Stimulated activated CD4-positive, alpha-beta T cell treated with anti-CD3 and anti-CD28 coated beads, Interleukin-2, amount 100 ng/mL, for 48 hours (primary cell): ENCODE results near the gene ORAI3.

Experiments used
- DNase-seq, 2 donors: peaks; one replicate each; pipeline ENCODE4 v3.0.0-alpha.2; 2020

Gene ORAI3

DNA sequence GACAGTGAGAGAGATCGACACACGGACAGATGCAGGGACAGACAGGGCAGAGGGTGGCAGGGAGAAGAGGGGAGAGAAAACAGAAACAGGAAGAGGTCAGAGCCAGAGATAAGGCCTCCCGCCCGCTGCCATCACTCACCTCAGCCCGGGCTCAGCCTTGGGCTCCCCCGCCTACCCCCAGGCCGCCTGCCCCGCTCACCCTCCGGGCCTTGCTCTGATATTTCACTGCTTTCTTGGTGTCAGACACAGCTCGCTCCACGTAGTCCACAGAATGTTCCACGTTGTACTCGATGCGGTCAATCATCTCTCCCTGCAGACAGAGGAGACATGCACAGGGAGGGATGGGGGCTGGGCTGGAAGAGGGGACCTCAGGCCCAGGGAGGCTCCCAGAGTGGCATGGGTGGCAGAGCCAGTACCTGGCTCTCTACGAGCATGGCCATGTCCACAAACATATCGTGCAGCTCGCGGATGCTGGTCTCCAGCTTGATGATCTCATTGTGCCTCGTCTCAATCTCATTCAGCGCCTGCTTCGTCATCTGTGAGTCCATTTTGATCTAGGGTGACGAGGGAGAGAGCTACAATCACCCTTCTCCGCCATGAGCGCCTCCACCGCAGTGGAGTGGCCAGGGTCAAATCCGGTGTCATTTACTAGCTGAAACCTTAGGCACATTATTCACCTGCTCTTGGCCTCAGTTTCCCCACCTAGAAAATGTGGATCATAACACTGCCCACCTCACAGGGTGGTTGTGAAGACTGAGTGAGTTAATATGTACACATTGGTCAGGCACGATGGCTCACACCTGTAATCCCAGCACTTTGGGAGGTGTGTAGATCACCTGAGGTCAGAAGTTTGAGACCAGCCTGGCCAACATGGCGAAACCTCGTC is 44.3 kb downstream of the ORAI3 start:
- no peak for DNase-seq

DNA sequence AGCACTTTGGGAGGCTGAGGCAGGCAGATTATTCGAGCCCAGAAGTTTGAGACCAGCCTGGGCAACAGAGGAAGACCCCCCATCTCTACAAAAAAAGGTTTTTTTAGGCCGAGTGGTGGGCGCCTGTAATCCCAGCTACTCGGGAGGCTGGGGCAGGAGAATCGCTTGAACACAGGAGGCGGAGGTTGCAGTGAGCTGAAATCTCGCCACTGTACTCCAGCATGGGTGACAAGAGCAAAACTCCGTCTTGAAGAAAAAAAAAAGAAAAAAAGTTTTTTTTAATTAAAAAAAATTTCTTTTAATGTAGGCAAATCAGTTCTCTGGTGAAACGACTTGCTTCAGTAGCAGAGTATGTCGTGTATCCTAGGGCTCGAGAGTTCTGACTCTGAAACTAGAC is 47.1 kb downstream of the ORAI3 start:
- DNase-seq, result no peak

DNA sequence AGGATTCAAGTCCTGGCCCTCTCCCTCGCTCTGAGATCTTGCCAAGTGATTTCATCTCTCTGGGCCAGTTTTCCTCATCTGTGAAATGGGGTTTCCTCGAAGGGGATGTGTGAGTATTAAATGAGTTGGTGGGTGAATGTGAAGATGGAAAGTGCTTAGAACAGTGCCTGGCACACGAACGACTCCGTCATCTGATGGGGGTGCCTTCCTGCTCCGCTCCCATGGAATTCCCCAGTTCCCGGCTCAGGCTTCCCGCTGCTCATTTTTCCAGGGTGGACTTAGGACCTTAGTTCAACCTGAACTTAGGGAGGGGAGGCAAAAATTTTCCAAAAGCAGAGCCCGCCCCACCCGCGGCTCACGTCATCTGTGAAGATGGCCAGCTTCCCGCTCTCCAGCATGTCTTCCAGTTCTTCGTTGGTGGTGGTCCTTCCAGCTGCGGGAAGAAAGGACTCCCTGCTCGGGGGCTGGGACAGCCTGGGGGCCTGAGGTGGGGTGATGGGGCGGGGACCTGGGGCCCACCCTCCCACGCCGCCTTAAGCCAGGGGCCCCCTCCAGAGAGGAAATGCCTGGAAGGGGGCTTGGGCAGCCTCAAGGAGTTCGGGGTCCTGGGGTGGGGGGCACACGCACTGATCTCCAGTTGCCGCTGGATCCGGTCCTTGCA is 47.6 kb downstream of the ORAI3 start:
- DNase-seq, result no peak

DNA sequence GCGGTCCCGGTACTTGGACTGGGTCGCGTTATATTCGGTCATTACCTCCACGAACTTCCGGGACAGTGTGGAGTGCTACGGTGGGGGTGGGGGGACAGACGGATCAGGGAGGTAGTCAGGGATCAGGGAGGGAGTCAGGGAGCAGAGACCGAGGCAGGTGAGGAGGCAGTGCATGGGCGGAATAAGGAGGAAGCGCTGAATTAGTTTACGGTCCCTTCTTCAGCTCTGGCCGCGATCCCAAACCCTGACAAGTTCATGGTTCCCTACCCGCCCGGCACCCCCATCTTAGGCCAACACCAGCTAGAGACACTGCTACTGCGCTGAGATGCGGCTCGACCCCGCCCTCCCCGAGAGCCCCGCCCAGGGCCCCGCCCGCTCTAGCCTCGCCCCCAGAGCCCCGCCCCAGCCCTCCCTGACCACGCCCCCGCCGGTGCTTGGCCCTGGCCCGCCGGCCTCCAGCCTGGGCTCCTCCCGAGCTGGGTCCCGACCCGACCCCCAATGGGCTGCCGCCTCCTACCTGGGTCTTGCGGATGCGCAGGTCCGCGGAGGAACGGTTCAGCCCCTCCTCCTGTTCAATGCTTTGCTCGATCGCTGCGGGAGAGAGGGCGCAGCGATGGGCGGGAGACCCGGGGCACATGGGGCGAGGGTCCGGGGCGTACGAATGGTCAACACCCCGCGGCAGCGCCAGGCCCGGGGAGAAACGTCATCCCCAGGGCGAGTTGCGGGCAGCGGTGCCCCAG is 48.3 kb downstream of the ORAI3 start:
- DNase-seq, result peak; percentile 76 to 86

DNA sequence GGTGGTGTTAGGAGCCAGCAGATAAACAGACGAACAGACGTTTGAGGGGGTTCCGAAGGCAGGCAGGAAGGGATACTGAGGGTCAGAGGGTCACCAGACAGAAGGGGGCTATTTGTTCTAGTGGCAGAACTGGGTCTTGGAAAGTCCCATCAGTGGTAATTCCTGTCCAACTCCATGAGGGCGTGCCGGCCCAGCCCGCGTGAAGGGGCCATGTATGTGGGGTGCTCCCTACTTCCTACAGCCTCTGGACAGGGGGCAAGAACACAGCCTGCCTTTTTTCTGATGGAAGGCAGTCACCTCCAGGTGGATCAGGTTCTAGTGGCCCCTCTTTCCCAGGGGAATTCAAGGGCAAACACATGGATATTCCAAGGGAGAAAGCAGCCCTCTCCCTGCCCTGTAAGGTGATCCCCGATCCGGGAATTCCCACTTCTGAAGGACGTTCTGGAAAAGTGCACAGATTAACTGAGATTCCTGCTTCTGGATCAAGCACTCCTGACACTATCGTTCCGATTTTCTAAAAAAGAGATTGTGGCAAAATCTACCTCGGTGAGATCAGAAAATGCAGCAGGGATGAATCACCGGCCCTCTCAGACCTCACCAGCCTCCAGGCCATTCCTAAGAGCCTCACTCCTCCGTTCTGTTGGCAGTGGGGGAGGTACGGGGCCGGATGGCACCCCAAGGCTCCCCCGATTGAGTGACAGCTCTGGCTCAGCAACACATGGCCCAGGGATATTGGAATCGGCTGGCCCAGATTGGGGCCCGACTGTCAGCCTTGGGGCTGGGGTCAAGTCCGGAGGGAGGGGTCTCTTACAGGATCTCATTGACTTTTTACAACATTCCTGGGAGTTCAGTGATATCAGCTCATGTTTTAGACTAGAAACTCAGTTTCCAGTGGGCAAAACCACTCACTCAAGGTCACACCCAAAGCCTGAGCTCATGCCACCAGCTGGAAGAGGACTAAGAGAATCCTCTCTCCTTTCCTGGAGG is 49.1 kb downstream of the ORAI3 start:
- DNase-seq, result no peak

DNA sequence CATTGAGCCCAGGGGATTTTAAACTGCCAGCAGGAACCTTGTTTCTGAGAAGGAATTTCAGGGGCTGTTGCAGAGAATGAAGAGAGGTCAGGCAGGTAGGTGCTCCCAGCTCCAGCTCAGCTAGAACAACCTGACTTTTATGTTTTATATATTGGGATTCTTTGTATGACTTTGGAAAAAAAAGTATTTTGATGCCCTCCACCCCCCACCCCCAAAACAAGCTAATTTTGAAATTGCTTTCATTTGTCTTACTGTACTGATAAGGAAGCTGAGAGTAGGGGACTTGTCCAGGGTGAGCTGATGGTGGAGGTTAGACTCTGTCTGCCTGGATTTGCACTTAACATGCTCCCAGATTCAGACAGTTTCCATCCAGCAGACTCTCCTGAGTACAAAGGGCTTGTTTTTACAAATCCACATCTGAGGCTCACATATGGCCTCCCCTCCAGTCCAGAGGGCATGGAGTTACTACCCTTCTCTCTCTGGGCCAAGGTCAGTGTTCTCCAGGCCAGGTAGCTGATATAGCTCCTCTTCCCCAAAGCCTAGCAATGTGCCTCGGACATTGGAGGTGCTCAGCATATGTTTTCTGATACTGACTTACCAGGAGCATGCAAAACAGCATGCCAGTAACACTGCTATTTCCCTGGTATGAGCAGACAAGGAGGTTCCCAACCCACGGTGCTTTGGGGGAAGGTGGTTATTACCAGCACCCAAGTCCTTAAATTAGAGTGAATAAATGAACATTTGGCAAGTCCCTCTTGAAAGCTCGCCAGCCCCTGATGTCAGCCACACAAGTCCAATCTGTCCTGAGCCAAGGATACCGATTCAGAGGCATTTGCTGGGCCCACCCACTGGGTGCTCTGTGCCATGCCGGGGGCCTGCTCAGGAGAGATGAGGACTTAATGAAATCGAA is 50.2 kb downstream of the ORAI3 start:
- DNase-seq, result no peak

DNA sequence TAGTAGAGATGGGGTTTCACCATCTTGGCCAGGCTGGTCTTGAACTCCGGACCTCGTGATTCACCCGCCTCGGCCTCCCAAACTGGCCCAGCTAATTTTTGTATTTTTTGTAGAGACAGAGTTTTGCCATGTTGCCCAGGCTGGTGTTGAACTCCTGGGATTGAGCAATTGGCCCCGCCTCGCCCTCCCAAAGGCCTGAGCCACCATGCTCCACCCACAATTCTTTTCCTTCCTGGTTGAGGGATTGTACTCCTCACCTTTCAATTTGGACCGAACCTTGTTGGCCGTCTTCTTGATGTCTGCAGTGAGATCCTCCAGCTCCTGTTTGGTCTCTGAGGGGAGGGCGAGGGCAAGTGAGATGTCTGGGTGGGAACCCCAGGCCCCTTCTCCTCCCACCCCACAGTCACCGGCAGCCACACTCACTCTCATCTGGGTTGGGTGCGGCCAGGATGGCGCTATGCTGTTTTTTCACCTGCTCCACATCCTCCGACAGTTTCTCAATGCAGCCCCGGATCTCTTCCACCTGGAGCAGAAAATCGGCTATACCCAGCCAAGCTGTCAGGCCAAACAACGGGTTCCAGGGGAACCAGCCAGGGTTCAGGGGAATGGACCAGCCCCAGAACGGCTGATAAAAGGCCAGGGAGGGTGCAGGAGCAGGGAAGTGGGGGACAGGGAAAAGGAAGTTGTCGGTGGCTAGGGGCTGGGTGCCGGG is 52.0 kb downstream of the ORAI3 start:
- no peak for DNase-seq

DNA sequence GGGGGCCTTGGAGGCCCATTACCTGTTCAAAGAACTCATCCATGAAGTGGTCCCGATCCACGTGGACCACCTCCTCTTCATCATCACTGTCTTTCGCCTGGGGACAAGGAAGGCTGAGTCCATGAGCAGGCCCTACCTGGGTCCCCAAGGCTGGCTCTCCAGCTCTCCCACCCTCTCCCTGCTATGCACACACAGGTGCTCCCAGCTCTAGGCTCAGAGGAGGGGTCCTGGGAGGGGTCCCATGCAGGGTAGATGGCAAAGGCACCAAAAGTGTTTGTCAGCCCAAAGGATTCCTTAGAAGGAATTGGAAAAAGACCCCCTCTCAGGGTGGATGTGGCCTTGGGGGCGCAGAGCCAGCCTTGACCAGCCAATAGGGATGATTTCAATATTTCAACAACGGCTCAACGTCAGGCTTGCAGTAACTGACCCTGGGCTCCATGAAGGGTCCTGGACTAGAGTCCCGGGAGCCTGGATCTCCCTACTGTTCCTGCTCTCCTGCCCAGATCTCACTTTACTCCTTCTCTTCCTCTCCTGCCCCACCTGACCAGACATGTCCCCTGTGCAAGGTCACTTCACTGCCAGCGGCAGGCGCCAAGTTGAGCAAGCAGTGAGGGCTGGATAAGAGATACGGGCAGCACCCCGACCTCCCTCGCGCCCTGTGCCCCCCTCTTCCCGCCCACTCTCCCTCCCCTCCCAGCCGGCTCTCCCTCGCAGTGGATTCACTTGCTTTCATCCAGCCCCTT is 52.8 kb downstream of the ORAI3 start:
- no peak for DNase-seq

DNA sequence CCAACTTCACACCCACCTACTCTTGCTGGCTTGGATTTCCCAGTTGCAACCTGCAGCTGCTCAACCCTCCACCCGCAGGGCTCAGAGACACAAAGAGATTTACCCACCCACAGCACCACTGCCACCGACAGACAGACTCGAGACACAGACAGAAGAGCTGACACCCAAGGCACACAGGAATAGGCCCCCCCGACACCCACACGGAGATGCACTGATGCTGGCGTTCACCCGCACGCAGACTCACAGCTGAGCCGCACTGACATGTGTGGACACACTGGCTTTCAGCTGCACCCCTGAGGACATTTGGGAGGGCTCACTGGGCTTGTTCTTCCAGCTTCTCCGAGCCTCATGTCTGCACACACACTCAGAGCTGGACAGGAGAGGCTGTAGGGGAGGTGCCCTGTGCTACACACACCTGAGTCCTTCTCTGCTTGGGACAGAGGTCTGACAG is 53.4 kb downstream of the ORAI3 start:
- no peak for DNase-seq

DNA sequence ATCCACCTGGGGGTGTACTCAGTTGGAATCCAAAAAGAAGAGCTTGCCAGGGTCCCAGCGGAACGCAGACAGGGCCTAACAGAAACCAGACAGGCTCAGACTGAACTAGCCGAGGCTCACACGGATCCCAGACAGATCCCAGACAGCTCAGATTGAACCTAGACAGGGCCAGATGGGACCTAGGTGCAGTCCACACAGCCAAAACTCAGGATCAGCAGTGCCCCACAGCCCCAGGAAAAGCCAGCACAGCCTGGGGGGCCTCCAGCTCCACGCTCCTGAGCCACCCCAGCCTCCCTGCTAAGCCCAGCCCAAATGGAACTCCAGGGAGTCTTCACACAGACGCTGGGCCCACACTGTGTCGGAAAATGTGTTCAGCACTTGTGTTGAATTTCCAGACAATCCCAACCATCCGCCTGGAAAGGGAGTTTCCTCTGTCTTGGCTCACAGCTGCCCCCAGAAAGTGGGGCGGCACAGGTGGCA is 54.0 kb downstream of the ORAI3 start:
- no peak for DNase-seq

DNA sequence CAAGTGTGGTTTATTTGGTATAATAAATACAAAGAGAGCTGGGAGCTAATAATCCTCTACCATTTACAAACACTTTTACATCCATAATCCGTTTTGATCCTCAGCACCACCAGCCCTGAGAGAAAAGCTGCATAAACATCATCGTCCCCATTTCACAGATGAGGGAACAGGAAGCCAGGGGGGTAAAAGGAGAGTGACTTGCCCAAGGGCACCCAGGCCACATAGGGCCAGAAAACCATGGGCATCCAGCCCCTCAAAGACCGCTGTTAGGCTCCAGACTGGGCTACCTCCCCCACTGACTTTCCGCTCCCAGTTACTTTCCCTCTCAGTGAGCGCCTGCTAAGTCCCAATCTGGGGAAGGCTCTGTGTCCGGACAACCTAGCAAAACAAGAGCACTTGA is 54.9 kb downstream of the ORAI3 start:
- no peak for DNase-seq
